Stimulated activated CD4-positive, alpha-beta T cell treated with anti-CD3 and anti-CD28 coated beads, Interleukin-12 subunit alpha, Interleukin-12 subunit beta, amount 100 ng/mL, for 24 hours (primary cell): Measurements from ENCODE around the gene UBE2QL1.

ENCODE experiments used
- DNase-seq, 2 experiments: peaks; one replicate each; pipeline ENCODE4 v3.0.0-alpha.2; 2020; ENCODE audit warnings: low read depth in 2 of 2

Gene UBE2QL1

DNA sequence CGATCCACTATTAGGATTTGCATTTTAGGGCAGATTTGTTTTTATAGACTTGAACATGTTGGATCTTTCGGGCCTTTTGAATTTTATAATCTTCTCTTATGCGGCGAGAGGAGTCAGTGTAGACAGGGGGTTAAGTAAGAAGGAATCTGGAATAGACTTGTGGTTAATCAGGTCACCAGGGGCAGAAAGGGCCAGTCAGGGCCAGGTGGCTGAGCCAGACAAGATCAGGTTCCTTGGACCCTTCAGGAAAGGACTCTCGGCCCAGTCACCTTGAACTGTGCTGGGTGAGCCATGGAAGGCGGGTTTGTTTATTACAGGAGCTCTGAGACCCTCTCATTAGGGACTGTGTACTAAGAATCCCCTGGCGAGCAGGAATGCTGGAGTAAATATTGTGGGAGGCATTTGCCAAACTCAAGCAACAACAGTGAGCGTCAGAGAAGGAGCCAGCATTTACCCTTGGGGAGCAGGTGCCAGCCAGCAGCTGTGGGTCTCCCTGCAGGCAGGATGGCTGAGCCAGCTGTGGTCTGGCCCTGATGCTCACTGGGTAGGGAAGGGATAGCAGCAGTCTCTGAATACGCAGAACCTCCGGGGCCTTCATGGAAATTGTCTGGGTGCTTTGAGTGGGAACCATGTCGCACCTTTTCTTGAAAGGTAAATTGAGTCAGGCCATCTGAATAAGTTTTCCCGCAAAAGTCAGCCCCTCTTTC is 79.2 kb downstream of the UBE2QL1 start:
- DNase-seq, result no peak

DNA sequence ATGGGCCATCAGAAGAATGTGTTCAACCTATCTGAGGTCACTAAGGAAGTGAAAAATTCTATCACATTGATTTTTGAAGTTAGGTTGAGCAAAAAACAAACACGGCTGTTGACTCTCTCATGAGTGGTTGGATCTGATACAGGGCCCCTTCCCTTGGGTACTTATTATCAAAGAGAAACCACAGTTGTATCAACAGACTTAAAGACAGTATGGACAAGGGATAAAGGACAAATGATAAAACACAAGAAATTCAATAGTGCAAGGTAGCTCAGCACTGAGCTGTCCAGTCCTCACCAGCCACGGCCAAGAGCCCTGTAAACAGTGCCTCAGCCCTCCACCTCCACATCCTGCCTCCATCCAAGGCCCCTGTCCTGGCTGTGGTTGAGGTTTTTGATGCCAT is 86.9 kb downstream of the UBE2QL1 start:
- no peak for DNase-seq

DNA sequence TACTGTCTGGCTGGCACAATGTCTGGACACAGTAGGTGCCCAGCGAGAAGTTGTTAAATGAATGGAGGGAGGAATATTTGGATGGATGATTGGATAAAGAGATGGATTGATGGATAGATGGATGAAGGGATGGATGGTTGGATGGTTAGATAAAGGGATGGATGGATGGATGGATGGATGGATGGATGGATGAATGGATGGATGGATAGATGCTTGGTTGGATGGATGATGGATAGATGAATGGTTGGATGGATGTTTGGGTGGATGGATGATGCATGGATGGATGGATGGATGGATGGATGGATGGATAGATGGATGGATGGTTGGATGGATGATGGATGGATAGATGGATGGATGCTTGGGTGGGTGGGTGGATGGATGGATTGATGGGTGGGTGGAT is 90.4 kb downstream of the UBE2QL1 start:
- DNase-seq, result no peak

DNA sequence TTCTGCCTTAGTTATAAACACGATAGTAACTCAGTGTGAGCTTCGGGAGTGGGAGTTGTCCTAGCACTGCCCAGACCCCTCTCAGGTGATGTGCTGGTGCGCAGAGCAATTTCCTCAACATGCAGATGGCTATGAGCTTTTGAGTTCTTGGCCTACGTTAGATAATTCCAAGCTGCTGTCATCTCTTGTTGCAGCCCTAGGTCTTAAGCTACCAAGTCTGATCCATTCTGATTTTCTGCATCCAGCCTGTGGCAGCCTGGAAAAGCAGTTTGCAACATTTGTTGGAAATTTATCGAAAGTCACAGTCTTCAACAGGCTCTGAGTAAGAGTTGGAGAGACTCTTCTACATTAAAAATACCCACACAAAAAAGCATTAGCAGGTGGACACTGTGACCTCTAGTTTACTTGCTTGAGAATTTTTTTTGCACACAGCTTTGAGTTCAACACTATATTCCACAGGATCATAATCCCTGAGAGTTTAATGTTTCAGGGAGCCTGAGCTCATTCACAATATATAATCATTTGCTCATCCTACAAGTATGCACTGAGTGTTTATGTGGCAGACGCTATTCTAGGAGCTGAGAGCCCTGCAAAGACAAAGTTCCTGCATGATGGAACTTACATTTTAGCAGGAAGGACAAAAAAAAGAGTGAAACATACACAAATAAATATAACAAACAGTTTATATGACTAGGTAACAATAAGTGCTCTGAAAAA is 91.6 kb downstream of the UBE2QL1 start:
- no peak for DNase-seq

DNA sequence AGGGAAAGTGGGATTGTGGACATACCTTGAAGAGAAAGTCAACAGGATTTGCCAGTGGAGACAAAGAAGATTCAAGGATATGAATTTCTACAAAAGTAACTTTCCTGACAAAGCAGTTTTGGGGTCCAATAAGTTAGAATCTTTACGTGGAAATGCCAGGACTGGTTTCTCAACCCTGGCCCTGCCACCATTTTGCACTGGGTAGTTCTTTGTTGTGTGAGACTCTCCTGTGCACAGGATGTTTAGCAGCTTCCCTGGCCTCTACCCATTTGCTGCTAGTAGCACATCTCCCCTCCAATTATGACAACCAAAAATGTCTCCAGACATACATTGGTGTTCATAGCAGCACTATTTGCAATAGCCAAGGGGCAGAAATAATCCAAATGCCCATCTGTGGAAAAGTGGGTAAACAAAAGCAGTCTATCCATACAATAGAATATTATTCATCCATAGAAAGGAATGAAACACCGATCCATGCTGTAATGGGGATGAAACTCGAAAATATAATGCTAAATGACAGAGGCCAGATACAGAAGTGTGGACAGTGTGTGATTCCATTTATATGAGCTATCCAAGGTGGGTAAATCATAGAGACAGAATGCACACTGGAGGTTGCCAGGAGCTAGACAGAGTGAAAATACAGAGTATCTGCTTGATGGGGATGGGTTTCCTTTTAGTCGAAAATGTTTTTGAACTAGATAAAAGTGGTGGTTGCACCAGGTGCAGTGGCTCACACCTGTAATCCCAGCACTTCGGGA is 92.8 kb downstream of the UBE2QL1 start:
- no peak for DNase-seq

DNA sequence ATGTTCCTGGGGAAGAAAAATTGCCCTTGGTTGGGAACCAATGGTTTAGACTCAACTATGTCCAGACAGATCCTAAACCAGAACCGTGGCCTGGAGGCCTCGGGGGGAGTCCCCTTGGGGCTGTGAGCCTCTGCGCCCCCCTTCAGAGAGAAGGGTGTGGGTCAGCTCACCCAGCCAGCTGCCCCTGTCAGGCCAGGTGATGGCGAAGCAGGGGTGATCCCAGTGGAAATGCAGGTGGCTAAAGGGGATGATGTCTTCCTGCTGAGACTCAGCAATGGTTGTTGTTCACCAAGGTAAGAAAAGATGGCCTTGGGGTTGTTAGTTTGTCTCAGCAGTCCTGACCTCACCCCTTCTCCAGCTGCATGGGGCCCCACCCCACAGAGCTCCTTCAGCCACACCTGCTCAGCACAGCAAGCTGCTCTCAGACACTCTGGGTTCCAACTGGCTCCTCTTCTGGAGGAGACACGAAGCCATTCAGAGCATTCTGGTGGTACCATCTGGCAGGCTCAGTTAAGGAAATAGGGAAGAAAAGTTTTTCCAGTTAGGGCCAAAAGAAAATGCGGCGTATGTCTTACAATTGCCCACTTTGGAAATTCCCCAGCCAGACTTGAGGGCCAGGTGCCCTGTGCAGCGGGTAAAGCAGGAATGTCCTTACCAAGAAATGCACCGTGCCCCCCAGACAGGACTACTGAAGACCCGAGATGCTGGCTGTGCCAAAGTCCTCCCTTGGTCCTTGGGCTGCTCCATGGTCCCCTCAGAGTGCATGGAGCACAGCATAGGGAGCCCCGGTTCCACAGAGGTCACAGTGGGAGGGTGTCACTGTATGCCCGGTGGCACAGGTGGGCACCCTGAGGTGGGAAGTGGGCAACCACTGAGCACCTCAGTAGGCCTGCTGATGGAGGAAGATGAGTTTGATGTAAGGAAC is 94.0 kb downstream of the UBE2QL1 start:
- no peak for DNase-seq

DNA sequence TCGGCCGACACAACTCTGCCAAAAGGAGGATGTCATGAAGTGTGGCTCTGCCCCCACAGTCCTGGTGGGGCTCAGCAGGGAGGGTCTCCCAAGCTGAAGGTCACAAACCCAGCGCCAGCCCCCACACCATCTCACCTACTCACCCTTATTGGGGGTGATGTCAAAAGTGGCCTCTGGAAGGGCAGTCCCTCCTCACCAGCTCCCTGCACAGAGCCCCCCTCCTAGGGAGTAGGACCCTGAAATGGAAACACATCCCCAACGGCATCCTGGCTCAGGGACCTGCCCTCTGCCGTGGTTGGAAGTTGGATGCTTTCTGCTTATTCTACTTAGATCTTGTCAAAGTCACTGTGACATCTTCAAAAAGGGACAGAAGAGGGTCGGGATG is 94.7 kb downstream of the UBE2QL1 start:
- no peak for DNase-seq

DNA sequence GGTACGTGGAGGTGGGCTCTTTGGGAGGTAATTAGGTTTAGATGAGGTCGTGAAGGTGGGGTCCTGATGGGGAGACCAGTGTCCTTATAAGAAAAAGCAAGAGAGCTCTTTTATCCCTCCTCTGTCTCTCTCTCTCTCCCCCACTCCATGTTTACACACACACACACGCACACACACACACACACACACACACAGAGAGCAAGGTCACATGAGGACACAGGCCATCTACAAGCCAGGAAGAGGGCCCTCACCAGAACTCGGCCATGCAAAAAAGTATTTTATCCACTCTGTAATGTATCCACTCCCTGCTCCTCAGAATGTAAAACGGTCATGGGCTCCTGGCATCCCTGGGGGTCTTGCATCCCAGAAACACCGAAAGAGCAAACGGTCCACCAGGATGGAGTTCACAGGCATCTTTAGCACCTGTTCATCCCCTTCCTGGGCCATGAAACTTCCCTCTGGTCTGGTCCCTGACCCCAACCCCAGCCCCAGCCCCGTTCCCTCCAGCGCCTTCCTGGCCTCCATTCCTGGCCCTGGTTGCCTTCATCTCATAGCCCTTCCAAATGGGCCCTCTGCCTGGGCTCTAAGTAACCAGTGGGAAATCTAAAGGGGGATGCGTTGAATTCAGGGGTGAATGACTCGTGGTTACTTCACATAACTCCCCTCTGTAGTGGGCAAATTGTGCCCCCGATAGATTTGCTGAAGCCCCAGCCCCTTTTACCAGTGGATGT is 95.3 kb downstream of the UBE2QL1 start:
- no peak for DNase-seq
